Stimulated activated CD8-positive, alpha-beta memory T cell treated with anti-CD3 and anti-CD28 coated beads, Interleukin-15, amount 100 ng/mL, for 4 hours (primary cell): Measurements from ENCODE around the gene AP1G2.

ENCODE experiments used
- DNase-seq, 2 donors: peaks; one replicate each; pipeline ENCODE4 v3.0.0-alpha.2; 2020; ENCODE audit warnings: low read depth in 2 of 2

The AP1G2 gene

GRCh38 chr14:23571701-23572523 is 4.3 kb upstream of the AP1G2 start:
- no peak for DNase-seq

- no peak for DNase-seq
Measured at GRCh38 chr14:23570806-23571483, 3.4 kb upstream of the AP1G2 start.

GRCh38 chr14:23569443-23570151 is 2.0 kb upstream of the AP1G2 start:
- DNase-seq = no peak

GRCh38 chr14:23568600-23569331 is 1.2 kb upstream of the AP1G2 start:
- DNase-seq = no peak

- DNase-seq = no peak
Measured at GRCh38 chr14:23568021-23568599, 519 bp upstream of the AP1G2 start.

GRCh38 chr14:23566778-23567185 is 809 bp downstream of the AP1G2 start:
- no peak for DNase-seq

- DNase-seq = no peak
Measured at GRCh38 chr14:23566112-23566777, 1.3 kb downstream of the AP1G2 start.

GRCh38 chr14:23565626-23566025 is 2.0 kb downstream of the AP1G2 start:
- DNase-seq = no peak

GRCh38 chr14:23564876-23565275 is 2.7 kb downstream of the AP1G2 start:
- DNase-seq = no peak

- DNase-seq = no peak
Measured at GRCh38 chr14:23564181-23564812, 3.3 kb downstream of the AP1G2 start.

GRCh38 chr14:23563473-23564180 is 4.0 kb downstream of the AP1G2 start:
- no peak for DNase-seq

GRCh38 chr14:23562822-23563472 is 4.6 kb downstream of the AP1G2 start:
- DNase-seq = peak in 1 of 2 donors; percentile 14

- no peak for DNase-seq
Measured at GRCh38 chr14:23561873-23562821, 5.4 kb downstream of the AP1G2 start.

GRCh38 chr14:23561259-23561658 is 6.3 kb downstream of the AP1G2 start:
- no peak for DNase-seq

- no peak for DNase-seq
Measured at GRCh38 chr14:23559926-23560520, 7.6 kb downstream of the AP1G2 start.

GRCh38 chr14:23559010-23559925 is 8.3 kb downstream of the AP1G2 start:
- DNase-seq = peak in 1 of 2 donors; percentile 28
